ENCODE results near the gene NECAB3.

NECAB3 gene

DNA sequence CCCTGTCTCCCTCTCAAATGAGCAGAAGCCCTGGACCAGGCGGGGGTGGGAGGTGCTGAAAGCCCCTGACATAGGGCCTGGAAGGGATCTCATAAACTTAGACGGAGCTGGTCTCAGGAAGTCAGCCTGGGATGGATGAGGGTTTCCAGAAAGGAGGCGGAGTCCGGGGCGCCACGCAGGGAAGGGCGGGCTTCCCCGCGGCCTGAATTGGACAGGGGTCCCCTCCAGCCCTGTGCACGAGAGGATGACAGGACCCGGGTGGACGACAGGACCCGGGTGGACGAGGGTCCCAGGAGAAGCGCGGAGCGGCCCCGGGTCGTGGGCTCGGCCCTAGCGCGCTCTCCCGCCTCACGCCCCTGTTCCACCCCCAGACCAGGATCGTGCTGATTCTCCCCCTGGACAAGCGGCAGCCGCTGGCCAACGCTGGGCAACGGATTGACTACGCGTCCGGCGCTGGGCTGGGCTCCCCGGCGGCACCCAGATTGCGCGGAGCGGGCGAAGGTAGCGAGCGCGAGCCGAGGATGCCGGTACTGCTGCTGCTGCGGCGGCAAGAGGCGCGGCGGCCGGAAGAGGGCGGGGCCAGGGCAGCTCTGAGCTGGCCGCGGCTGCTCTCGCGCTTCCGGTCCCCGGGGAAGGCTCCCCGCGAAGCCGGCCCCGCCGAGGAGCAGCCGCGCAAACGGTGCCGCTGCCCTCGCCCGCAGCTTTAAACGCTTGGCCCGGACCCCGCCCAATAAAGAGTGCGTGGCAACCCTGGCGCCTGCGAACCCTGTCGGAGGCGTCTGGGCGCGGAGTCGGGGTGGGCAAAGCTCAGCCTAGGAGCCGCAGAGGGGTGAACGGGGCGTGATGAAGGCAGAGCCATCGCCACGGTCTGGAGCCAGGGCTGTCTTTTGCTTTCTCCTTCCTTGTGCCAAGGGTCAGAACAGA lies 10.8 kb downstream of the NECAB3 start:
- peak; percentile 87 to 90 for DNase-seq

DNA sequence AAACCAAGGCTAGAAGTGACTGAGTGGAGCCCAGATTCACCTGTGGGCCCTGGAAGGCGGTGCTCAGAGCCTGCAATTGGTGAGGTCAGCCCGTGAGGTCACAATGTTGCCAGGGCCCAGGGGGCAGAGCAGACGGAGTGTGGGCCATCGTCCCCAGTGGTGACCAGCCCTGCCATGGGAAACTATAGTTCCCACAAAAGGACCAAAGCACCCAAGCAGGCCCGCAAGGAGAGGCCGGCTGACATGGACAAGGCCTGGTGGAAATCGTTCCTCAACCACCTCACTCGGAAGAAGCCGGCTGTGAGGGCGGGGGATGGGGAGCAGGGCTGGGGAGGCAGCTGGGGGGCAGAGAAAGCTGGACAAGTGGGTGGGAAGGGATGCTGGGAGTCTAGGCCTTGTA lies 12.1 kb downstream of the NECAB3 start, which contains the start of gene C20orf144:
Gene C20orf144, plus strand, starts transcription at position 156 of the 400 bp plus-strand sequence. Its CDS starts 19 bp downstream, at position 175.
- DNase-seq = no peak

- DNase-seq = no peak
Measured at GRCh38 chr20:33660685-33661058, 13.6 kb downstream of the NECAB3 start.

DNA sequence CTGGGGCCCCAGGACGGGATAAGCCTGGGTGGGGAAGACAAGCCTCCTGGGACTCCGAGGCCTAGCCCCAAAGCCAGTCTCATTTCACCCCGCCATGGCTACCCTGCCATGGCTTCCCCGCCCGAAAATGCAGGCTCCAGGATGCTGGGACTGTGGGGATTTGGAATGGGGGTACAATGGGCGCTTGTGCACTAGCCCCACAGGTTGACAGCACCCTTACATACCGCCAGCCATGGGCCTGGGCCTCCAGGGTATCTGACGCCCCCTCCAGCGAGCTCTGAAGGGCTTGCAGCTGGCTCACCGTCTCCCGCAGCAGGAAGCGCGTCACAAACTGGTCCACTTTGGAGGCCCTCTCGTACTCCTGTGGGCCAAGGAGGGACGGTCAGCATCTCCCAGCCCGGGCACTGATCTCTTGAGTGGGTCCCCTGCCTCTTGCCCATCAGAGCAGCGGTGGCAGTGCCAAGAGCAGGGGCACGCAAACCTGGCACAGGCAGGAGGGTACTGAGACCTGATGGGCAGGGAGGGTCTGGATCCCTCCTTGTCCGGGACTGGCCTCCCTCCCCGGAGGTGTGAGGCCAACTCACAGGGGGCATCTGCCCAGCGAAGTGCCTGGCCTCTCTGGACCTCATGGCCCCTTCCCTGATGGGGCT lies 14.1 kb downstream of the NECAB3 start:
- DNase-seq = no peak

GRCh38 chr20:33659341-33660034 lies 14.7 kb downstream of the NECAB3 start:
- DNase-seq = no peak

DNA sequence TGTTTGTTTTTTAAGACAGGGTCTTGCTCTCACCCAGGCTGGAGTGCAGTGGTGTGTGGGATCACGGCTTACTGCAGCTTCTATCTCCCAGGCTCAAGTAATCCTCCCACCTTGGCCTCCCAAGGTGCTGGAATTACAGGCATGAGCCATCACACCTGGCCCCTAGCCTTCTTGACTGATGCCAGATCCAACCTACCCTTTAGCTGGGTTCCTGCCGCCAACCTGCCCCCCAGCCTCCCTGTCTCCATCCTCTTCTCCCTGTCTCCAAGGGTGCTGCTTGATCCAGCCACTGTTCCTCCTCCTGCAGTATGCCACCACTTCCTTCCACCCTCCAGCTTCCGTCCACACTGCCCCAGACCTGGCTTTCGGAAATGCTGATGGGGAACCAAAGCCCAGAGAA lies 15.3 kb downstream of the NECAB3 start:
- no peak for DNase-seq

GRCh38 chr20:33658510-33658909 lies 15.7 kb downstream of the NECAB3 start:
- no peak for DNase-seq

DNA sequence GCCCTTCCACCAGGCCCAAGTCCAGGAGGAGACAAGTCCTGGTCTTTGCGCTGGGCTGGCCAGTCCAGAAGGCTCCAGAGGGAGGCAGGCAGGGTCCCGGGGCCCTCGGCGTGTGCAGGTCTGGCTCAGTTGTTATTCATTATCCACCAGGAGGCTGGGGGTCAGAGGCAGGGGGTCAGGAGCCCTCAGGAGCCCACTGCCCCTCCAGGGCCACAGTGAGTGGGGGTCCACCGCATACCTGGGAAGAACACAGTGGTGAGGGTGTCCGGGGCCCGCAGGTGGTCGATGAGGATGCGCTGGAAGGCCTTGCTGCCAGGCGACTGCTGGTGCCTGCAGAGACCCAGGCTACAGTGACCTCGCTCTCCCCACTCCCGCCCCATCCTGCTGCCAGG lies 16.5 kb downstream of the NECAB3 start:
- no peak for DNase-seq

- no peak for DNase-seq
Measured at GRCh38 chr20:33656783-33657703, 17.2 kb downstream of the NECAB3 start.

GRCh38 chr20:33656010-33656782 lies 18.0 kb downstream of the NECAB3 start:
- no peak for DNase-seq

- no peak for DNase-seq
Measured at GRCh38 chr20:33655164-33655563, 19.1 kb downstream of the NECAB3 start.

DNA sequence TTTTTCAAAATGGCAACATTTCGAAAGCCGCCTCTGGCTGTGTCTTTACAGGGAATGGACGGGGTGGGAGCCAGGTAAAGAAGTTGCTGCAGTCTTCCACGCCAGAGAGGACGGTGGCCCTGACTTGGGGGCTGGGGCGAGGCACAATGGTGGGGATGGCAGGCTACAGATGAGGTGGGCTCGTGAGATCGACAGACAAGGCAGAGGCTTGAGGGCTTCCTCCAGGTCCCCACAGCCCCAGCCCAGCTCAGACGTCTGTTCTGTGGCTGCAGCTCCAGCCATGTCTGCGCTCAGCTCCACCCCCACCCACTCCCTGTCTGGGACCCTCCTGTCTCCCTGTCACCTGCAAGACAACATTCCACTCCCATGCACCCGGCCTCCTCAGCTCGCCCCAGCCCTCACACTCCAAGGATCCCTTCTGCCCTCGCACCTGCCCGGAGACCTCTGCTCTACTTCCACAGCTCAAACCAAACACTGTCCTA lies 19.5 kb downstream of the NECAB3 start:
- no peak for DNase-seq

- DNase-seq = no peak
Measured at GRCh38 chr20:33653900-33654596, 20.2 kb downstream of the NECAB3 start.

GRCh38 chr20:33653218-33653899 lies 20.9 kb downstream of the NECAB3 start:
- DNase-seq = peak; percentile 38 to 47

DNA sequence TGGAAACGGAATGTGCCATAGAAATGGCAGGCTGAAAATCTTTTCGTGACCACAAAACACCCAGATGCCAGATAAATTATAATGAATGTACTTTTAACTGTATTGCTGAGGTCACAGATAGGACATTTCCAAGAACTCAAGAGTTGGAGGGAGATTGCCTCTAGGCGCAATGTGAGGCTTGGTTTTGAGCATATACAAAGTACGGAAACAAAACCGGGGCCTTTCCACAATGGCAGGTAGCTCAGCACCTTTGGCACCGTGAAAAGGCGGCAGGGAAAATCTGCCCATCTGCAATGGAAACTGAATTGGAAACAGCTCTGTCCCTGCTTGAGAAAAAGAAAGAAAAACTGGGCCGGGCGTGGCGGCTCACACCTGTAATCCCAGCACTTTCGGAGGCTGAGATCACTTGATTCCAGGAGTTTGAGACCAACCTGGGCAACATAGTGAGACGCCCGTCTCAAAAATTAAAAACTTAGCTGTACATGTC lies 22.6 kb downstream of the NECAB3 start:
- no peak for DNase-seq

GRCh38 chr20:33650753-33651561 lies 23.3 kb downstream of the NECAB3 start:
- no peak for DNase-seq

- DNase-seq = no peak
Measured at GRCh38 chr20:33650111-33650752, 24.0 kb downstream of the NECAB3 start.

DNA sequence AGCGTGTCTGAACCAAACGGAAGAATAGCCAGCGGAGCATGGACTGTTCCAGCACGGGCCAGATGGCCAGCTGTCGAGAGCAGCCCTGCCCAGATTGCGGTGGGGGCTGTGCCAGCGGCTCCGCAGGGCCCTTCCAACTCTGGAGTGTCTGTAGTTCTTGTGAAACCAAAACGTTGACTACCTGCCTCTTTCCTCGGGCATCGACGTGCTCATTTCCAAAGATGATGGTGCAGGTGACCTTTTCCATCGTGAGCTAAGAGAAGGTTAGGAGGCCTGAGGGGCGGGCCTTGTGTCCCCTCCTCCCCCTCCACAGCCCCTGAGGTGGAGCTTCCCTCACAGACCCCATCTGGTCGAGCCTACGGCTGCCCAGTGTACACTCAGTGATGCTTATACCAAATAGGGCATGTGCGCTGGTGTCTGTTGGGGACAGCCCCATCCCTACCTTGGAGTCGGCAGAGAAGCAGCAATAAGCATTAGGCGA lies 25.0 kb downstream of the NECAB3 start:
- no peak for DNase-seq

Measured in stimulated activated CD4-positive, alpha-beta T cell treated with anti-CD3 and anti-CD28 coated beads, Interleukin-2, amount 100 ng/mL, for 24 hours (primary cell).